Superior temporal gyrus (tissue), 1 donor: ENCODE data around the gene B2M.
"Not testable (repeated sequence)": the region's sequence is repeated elsewhere in the genome, so short reads cannot be mapped to it uniquely, and the experiment has no call there.

Experiments used
- DNase-seq: peaks from one replicate; pipeline ENCODE4 v3.0.0-alpha.2; 2016; ENCODE audit errors: extremely low spot score

Gene B2M

DNA sequence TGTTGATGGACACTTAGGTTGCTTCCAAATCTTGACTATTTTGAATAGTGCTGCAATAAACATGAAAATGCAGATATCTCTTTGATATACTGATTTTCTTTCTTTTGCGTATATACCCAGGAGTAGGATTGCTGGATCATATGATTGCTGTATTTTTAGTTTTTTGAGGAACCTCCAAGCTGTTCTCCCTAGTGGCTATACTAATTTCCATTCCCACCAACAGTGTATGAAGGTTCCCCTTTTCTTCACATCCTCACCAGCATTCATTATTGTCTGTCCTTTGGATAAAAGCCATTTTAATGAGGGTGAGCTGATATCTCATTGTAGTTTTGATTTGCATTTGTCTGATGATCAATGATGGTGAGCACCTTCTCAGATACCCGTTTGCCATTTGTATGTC lies 12.7 kb upstream of the B2M start:
- DNase-seq, result no peak

- not testable (repeated sequence) for DNase-seq
Observed at GRCh38 chr15:44700676-44701075, 10.6 kb upstream of the B2M start.

DNA sequence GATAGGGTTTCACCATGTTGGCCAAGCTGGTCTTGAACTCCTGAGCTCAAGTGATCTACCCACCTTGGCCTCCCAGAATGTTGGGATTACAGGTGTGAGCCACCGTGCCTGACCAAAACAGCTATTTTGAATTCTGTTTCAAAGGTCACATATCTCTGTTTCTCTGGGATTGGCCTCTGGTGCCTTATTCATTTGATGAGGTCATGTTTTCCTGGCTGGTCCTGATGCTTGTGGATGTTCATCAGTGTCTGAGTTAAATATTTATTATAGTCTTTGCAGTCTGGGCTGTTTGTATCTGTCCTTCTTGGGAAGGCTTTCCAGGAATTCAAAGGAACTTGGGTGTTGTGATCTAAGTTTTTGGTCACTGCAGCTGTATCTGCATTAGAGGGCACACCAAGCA lies 5.3 kb upstream of the B2M start:
- no peak for DNase-seq

DNA sequence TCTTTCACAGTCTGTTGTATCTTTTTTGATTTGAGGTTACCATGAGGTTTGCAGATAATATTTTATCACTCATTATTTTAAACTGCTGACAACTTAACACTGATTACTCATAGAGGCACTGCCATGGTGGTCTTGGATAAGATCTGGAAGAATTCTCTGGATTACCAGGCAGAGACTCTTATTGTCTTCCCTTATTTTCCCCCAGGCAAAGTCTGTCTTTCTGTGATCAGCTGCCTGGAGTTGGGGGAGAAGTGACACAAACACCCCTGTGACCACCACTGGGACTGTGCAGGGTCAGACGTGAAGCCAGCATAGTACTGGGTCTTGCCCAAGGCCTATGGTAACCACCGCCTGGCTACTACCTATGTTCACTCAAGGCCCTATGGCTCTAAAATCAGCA lies 4.9 kb upstream of the B2M start:
- DNase-seq, result no peak

DNA sequence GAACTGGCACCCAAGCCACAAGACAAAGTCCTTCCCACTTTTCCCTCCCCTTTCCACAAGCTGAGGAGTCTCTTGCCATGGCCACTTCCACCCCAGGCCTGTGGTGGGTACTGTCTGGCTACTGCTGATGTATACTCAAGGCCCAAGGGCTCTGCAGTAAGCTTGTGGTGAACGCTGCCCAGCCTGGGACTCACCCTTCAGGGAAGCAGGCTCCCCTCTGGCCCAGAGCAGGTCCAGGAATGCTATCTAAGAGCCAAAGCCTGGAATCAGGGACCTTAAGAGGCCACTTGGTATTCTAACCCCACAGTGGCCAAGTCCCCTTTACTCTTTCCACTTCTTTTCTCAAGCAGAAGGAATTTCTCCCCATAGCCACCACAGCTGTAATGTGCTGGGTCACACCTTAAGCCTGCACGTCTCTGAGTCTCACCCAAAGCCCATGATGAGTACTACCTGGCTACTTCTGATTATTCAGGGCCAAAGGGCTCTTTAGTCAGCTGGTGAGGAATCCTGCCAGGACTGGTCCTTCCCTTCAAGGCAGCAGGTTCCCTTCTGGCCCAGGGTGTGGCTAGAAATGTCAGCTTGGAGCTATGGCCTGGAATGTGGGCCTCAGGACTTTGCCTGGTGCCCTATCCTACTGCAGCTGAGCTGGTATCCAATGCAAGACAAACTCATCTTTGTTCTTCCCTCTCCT lies 4.2 kb upstream of the B2M start:
- no peak for DNase-seq

- DNase-seq, result no peak
Observed at GRCh38 chr15:44710236-44711095, 851 bp upstream of the B2M start.

- peak; percentile 62 for DNase-seq
Observed at GRCh38 chr15:44711743-44712345, 527 bp downstream of the B2M start.

DNA sequence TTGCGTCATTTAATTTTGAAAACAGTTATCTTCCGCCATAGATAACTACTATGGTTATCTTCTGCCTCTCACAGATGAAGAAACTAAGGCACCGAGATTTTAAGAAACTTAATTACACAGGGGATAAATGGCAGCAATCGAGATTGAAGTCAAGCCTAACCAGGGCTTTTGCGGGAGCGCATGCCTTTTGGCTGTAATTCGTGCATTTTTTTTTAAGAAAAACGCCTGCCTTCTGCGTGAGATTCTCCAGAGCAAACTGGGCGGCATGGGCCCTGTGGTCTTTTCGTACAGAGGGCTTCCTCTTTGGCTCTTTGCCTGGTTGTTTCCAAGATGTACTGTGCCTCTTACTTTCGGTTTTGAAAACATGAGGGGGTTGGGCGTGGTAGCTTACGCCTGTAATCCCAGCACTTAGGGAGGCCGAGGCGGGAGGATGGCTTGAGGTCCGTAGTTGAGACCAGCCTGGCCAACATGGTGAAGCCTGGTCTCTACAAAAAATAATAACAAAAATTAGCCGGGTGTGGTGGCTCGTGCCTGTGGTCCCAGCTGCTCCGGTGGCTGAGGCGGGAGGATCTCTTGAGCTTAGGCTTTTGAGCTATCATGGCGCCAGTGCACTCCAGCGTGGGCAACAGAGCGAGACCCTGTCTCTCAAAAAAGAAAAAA lies 1.2 kb downstream of the B2M start:
- DNase-seq, result peak; percentile 66

DNA sequence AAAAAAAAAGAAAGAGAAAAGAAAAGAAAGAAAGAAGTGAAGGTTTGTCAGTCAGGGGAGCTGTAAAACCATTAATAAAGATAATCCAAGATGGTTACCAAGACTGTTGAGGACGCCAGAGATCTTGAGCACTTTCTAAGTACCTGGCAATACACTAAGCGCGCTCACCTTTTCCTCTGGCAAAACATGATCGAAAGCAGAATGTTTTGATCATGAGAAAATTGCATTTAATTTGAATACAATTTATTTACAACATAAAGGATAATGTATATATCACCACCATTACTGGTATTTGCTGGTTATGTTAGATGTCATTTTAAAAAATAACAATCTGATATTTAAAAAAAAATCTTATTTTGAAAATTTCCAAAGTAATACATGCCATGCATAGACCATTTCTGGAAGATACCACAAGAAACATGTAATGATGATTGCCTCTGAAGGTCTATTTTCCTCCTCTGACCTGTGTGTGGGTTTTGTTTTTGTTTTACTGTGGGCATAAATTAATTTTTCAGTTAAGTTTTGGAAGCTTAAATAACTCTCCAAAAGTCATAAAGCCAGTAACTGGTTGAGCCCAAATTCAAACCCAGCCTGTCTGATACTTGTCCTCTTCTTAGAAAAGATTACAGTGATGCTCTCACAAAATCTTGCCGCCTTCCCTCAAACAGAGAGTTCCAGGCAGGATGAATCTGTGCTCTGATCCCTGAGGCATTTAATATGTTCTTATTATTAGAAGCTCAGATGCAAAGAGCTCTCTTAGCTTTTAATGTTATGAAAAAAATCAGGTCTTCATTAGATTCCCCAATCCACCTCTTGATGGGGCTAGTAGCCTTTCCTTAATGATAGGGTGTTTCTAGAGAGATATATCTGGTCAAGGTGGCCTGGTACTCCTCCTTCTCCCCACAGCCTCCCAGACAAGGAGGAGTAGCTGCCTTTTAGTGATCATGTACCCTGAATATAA lies 2.0 kb downstream of the B2M start:
- DNase-seq, result peak; percentile 53

- no peak for DNase-seq
Observed at GRCh38 chr15:44715142-44715796, 4.0 kb downstream of the B2M start.

DNA sequence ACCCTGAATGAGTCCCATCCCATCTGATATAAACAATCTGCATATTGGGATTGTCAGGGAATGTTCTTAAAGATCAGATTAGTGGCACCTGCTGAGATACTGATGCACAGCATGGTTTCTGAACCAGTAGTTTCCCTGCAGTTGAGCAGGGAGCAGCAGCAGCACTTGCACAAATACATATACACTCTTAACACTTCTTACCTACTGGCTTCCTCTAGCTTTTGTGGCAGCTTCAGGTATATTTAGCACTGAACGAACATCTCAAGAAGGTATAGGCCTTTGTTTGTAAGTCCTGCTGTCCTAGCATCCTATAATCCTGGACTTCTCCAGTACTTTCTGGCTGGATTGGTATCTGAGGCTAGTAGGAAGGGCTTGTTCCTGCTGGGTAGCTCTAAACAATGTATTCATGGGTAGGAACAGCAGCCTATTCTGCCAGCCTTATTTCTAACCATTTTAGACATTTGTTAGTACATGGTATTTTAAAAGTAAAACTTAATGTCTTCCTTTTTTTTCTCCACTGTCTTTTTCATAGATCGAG lies 4.5 kb downstream of the B2M start:
- no peak for DNase-seq

GRCh38 chr15:44716983-44717602 lies 5.8 kb downstream of the B2M start:
- DNase-seq, result no peak

DNA sequence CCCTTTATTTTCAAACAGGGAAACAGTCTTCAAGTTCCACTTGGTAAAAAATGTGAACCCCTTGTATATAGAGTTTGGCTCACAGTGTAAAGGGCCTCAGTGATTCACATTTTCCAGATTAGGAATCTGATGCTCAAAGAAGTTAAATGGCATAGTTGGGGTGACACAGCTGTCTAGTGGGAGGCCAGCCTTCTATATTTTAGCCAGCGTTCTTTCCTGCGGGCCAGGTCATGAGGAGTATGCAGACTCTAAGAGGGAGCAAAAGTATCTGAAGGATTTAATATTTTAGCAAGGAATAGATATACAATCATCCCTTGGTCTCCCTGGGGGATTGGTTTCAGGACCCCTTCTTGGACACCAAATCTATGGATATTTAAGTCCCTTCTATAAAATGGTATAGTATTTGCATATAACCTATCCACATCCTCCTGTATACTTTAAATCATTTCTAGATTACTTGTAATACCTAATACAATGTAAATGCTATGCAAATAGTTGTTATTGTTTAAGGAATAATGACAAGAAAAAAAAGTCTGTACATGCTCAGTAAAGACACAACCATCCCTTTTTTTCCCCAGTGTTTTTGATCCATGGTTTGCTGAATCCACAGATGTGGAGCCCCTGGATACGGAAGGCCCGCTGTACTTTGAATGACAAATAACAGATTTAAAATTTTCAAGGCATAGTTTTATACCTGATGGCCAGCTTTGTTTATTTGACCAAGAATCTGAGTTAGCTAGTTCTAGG lies 7.0 kb downstream of the B2M start:
- DNase-seq, result no peak

DNA sequence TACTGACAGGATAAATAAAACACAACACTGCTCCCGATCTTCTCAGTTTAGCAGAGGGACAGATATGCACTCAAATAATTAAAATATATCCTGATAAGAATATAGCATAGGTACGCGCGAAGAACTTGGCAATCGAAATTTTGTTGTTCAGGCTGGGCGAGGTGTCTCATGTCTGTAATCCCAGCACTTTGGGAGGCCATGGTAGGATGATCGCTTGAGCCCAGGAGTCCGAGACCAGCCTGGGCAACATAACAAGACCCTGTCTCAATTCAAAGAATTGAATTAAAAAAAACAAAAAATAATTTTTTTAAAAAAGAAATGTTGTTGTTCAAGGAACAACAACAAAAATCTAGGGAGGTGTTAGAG lies 7.6 kb downstream of the B2M start:
- no peak for DNase-seq

GRCh38 chr15:44719293-44719999 lies 8.1 kb downstream of the B2M start:
- DNase-seq, result no peak

DNA sequence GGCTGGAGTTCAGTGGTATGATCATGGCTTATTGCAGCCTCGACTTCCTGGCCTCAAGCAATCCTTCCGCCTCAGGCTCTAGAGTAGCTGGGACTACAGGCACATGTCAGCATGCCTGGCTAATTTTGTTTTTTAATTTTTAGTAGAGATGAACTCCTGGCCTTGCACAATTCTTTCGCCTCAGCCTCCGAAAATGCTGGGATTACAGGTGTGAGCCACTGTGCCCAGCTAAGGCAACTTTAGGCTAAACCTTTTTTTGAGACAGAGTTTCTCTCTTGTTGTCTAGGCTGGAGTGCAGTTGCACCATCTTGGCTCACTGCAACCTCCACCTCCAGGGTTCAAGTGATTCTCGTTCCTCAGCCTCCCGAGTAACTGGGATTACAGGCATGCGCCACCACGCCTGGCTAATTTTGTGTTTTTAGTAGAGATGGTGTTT lies 8.7 kb downstream of the B2M start:
- not testable (repeated sequence) for DNase-seq

DNA sequence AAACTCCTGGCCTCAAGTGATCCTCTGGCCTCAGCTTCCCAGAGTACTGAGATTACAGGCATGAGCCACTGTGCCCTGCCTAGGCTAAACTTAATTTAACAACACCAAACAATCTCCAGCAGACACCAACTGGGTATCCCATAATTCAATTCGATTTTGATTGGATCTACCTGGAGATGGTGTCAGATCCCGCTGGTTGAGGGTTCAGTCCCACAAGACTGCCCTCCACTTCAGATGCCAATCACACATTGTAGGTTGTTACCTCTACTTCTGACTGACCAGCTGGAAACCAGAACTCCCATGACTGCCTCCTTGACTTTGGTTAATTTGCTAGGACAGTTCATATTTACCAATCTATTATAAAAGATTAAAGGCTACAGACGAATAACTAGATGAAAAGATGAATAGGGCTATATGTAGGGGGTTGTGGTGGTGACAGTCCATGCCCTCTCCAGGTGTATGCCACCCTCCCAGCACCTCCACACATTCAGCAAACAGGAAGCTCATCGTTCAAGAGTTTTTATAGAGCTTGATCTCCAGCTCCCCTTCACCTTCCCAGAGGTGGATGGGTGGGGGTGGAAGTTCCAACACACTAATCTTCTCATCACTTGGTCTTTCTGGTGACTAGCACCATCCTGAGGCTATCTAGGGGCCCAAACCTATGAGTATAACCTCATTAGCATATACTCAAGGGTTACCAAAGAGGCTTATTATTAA lies 9.3 kb downstream of the B2M start:
- DNase-seq, result no peak

DNA sequence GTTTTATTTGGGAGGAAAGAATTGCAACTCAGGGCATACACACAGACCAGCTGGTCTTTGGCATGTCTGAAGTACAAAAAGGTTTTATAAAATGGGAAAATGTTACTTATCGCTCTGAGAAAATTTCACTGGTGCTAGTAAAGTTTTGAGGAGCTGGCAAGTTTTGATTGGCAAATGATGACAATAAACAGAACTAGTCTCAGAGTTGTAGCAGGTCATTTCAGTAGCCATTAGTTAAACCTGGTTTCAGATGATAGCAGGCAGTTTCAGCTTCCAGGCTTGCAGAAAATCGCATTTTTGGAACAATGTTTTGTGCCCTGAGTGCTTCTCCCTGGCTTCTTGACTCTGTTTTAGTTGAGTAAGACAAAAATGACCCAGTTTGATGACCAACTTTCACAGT lies 10.7 kb downstream of the B2M start:
- no peak for DNase-seq
